HG03442 (cell line): ENCODE data around the gene CDC42EP5.

Experiments
- ATAC-seq: cut with Tn5 transposase; IDR thresholded peaks from one replicate; pipeline ENCODE4 v1.9.1; 2021; ENCODE audit warnings: mild to moderate bottlenecking, moderate library complexity; ENCODE audit not compliant: unreplicated experiment

Gene CDC42EP5

GRCh38 chr19:54462655-54463530, 10.2 kb downstream of the CDC42EP5 start:
- ATAC-seq: peak; percentile 14

- ATAC-seq: no peak
These were observed 10.9 kb downstream of the CDC42EP5 start for GRCh38 chr19:54462047-54462654.

GRCh38 chr19:54461613-54462012, 11.5 kb downstream of the CDC42EP5 start:
- no peak for ATAC-seq

GRCh38 chr19:54461210-54461609, 11.9 kb downstream of the CDC42EP5 start:
- ATAC-seq: no peak

- ATAC-seq: no peak
These were observed 12.7 kb downstream of the CDC42EP5 start for GRCh38 chr19:54460230-54461005.

GRCh38 chr19:54459282-54460229, 13.5 kb downstream of the CDC42EP5 start:
- no peak for ATAC-seq

GRCh38 chr19:54458648-54459281, 14.3 kb downstream of the CDC42EP5 start:
- no peak for ATAC-seq

GRCh38 chr19:54457773-54458647, 15.1 kb downstream of the CDC42EP5 start:
- ATAC-seq: no peak

GRCh38 chr19:54456423-54457373, 16.4 kb downstream of the CDC42EP5 start:
- no peak for ATAC-seq

GRCh38 chr19:54455786-54456422, 17.2 kb downstream of the CDC42EP5 start:
- ATAC-seq: no peak

GRCh38 chr19:54454781-54455675, 18.1 kb downstream of the CDC42EP5 start:
- ATAC-seq: no peak

- ATAC-seq: no peak
These were observed 18.9 kb downstream of the CDC42EP5 start for GRCh38 chr19:54453921-54454780.

- no peak for ATAC-seq
These were observed 20.5 kb downstream of the CDC42EP5 start for GRCh38 chr19:54452626-54453025.

GRCh38 chr19:54451997-54452396, 21.1 kb downstream of the CDC42EP5 start:
- ATAC-seq: no peak

GRCh38 chr19:54451331-54451871, 21.7 kb downstream of the CDC42EP5 start:
- ATAC-seq: no peak
